ENCODE measurements around the gene SRRM2. TPM values are rescaled to one million over a fixed set of nuclear protein-coding genes. Genes with fewer than 3 reads are reported as not detected.

The SRRM2 gene
- polyA plus RNA-seq, 3 donors, result 19.0 to 1,186 (median 31.8) TPM

GRCh38 chr16:2809149-2809760, 56.8 kb downstream of the SRRM2 start:
- H3K27ac ChIP-seq (ENCODE audit: low read depth in 1 of 2, low read length in 2 of 2), result no peak overlapping the region
- Mint-ChIP-seq H3K36me3 (no peaks in the 10 kb centered on the region), H3K27me3 (ENCODE audit: low read depth in 3 of 3) (peaks cover 12 to 27% (median 17%) of the 10 kb centered on the region in 3 donors), H3K4me3 (no peak overlapping the region), H3K4me1 (peaks cover 3% of the 10 kb centered on the region), H3K27ac (no peak overlapping the region), H3K9me3 (peaks cover 5 to 14% (median 6%) of the 10 kb centered on the region in 7 donors)
- peaks cover 0 to 5% of the 10 kb centered on the region in 2 donors for H3K27me3 ChIP-seq (ENCODE audit: control insufficient read depth in 2 of 2, insufficient read depth in 2 of 2, low read length in 2 of 2)
- H3K4me3 ChIP-seq (replicated peaks in 1 of 3; ENCODE audit: low read depth in 2 of 3, low read length in 3 of 3), result no peak overlapping the region
- no peaks in the 10 kb centered on the region for H3K36me3 ChIP-seq (replicated peaks in 1 of 2; ENCODE audit: control insufficient read depth in 1 of 2, insufficient read depth in 2 of 2, low read length in 2 of 2)
- no peaks in the 10 kb centered on the region for H4K20me1 ChIP-seq (ENCODE audit: insufficient read depth, low read length)
- peaks cover 5 to 6% of the 10 kb centered on the region in 2 donors for H3K4me1 ChIP-seq (ENCODE audit: control insufficient read depth in 1 of 2, insufficient read depth in 2 of 2, low read length in 2 of 2)
- WGBS (ENCODE audit: insufficient coverage), result no CpG with 5 or more reads among the region's 3 CpGs
- no peak overlapping the region for H3K4me2 ChIP-seq (replicated peaks; ENCODE audit: extremely low read depth, low read length, poor library complexity, severe bottlenecking)
- H3K9me3 ChIP-seq (replicated peaks in 1 of 2; ENCODE audit: control insufficient read depth in 1 of 2, insufficient read depth in 1 of 2, low read length in 2 of 2), result peaks cover 4 to 10% of the 10 kb centered on the region in 2 donors
- no peak overlapping the region for H3K9ac ChIP-seq (ENCODE audit: insufficient read depth, low read length, poor library complexity, severe bottlenecking)
- no peaks in the 10 kb centered on the region for H3K79me2 ChIP-seq (ENCODE audit: insufficient read depth, low read length)
- intact Hi-C loops (cut with micrococcal nuclease), result no loop called here
- TF ChIP-seq CTCF (IDR thresholded peaks at IDR 0.05), result no peak
- no peak for DNase-seq
- no peak overlapping the region for H2AFZ ChIP-seq (ENCODE audit: insufficient read depth, low read depth, low read length, poor library complexity, severe bottlenecking)

DNA sequence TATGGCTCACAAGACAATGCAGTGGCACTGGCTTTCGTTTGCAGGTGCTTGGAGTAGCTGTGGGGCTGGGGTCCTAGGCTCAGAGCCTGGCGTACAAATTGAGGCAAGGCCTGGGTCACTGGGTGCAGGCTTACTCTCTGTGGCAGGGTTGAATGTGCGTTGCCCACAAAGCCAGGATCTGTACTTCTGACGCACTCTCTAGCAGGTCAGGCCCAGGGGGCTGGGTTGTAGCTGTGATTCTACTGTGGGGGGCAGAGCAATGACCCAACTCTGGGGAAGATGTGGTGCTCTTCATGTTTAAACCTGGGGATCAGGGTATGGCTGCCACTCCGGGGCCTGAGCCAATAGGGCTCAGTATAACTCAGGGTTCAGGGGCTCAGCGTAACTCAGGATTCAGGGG, 58.2 kb downstream of the SRRM2 start:
- Histone ChIP-seq H3K36me3 (replicated peaks in 1 of 2; ENCODE audit: control insufficient read depth in 1 of 2, insufficient read depth in 2 of 2, low read length in 2 of 2) (no peaks in the 10 kb centered on the region), H3K4me3 (replicated peaks in 1 of 3; ENCODE audit: low read depth in 2 of 3, low read length in 3 of 3) (no peak overlapping the region), H2AFZ (ENCODE audit: insufficient read depth, low read depth, low read length, poor library complexity, severe bottlenecking) (no peak overlapping the region), H4K20me1 (ENCODE audit: insufficient read depth, low read length) (no peaks in the 10 kb centered on the region), H3K27ac (ENCODE audit: low read depth in 1 of 2, low read length in 2 of 2) (no peak overlapping the region), H3K9me3 (replicated peaks in 1 of 2; ENCODE audit: control insufficient read depth in 1 of 2, insufficient read depth in 1 of 2, low read length in 2 of 2) (no peaks in the 10 kb centered on the region), H3K27me3 (ENCODE audit: control insufficient read depth in 2 of 2, insufficient read depth in 2 of 2, low read length in 2 of 2) (peaks cover 0 to 5% of the 10 kb centered on the region in 2 donors), H3K9ac (ENCODE audit: insufficient read depth, low read length, poor library complexity, severe bottlenecking) (no peak overlapping the region), H3K79me2 (ENCODE audit: insufficient read depth, low read length) (no peaks in the 10 kb centered on the region), H3K4me1 (ENCODE audit: control insufficient read depth in 1 of 2, insufficient read depth in 2 of 2, low read length in 2 of 2) (peaks cover 5 to 6% of the 10 kb centered on the region in 2 donors), H3K4me2 (replicated peaks; ENCODE audit: extremely low read depth, low read length, poor library complexity, severe bottlenecking) (no peak overlapping the region)
- Mint-ChIP-seq H3K36me3 (no peaks in the 10 kb centered on the region), H3K27me3 (ENCODE audit: low read depth in 3 of 3) (peaks cover 11 to 27% (median 14%) of the 10 kb centered on the region in 3 donors), H3K4me3 (no peak overlapping the region), H3K27ac (no peak overlapping the region), H3K9me3 (peaks cover 0 to 9% (median 0%) of the 10 kb centered on the region in 7 donors), H3K4me1 (peaks cover 3% of the 10 kb centered on the region)
- 76% methylated on average over 6 of the region's 6 CpGs for WGBS (ENCODE audit: insufficient coverage)
- no peak for DNase-seq
- intact Hi-C loops (cut with micrococcal nuclease), result no loop called here
- TF ChIP-seq CTCF (IDR thresholded peaks at IDR 0.05), result no peak

All from CD14-positive monocyte (primary cell).